NCI-H2227 treated with DMSO at 0.1 percent for 48 hours (cell line): ENCODE data around the gene TNNC2.
"Not testable (repeated sequence)": the region's sequence is repeated elsewhere in the genome, so short reads cannot be mapped to it uniquely, and the experiment has no call there.

Experiments used
- DNase-seq: peaks from one replicate; lab custom pipeline; 2025; lab: John Stamatoyannopoulos, UW

The TNNC2 gene

GRCh38 chr20:45827030-45827652 is at the start of gene TNNC2:
TSS of gene TNNC2 (minus strand) at chr20:45827312. CDS start at chr20:45827248, 64 bp downstream.
- no peak for DNase-seq

GRCh38 chr20:45874576-45874975 is 47.5 kb upstream of the TNNC2 start:
- no peak for DNase-seq

GRCh38 chr20:45874104-45874481 is 47.0 kb upstream of the TNNC2 start:
- not testable (repeated sequence) for DNase-seq

- no peak for DNase-seq
Observed at GRCh38 chr20:45873409-45874103, 46.4 kb upstream of the TNNC2 start.

- DNase-seq, result no peak
Observed at GRCh38 chr20:45872626-45873025, 45.5 kb upstream of the TNNC2 start.

- no peak for DNase-seq
Observed at GRCh38 chr20:45867819-45868176, 40.7 kb upstream of the TNNC2 start.

- DNase-seq, result no peak
Observed at GRCh38 chr20:45867136-45867818, 40.2 kb upstream of the TNNC2 start.

GRCh38 chr20:45866454-45866853 is 39.3 kb upstream of the TNNC2 start:
- no peak for DNase-seq

GRCh38 chr20:45863543-45864470 is 36.7 kb upstream of the TNNC2 start:
- peak; percentile 40 for DNase-seq

GRCh38 chr20:45861221-45862075 is 34.3 kb upstream of the TNNC2 start:
- no peak for DNase-seq

GRCh38 chr20:45860560-45861220 is 33.6 kb upstream of the TNNC2 start:
- no peak for DNase-seq

GRCh38 chr20:45859916-45860315 is 32.8 kb upstream of the TNNC2 start:
- DNase-seq, result no peak

- DNase-seq, result no peak
Observed at GRCh38 chr20:45857882-45858216, 30.7 kb upstream of the TNNC2 start.

- peak; percentile 99 for DNase-seq
Observed at GRCh38 chr20:45857114-45857881, 30.2 kb upstream of the TNNC2 start, which contains the start of the genes ACOT8 and ZSWIM3. TSS of gene ACOT8 (minus strand) at chr20:45857392. CDS start at chr20:45857315, 77 bp downstream. TSS of gene ZSWIM3 (plus strand) at chr20:45857614. CDS start at chr20:45857826, 212 bp downstream.

GRCh38 chr20:45853484-45853883 is 26.4 kb upstream of the TNNC2 start:
- no peak for DNase-seq

- DNase-seq, result no peak
Observed at GRCh38 chr20:45852326-45852725, 25.2 kb upstream of the TNNC2 start.

- DNase-seq, result no peak
Observed at GRCh38 chr20:45851501-45851900, 24.4 kb upstream of the TNNC2 start.

- no peak for DNase-seq
Observed at GRCh38 chr20:45850926-45851325, 23.8 kb upstream of the TNNC2 start.

GRCh38 chr20:45850238-45850637 is 23.1 kb upstream of the TNNC2 start:
- no peak for DNase-seq
